HFFc6 (cell line): ENCODE data around the gene SEMA3A. TPM values are rescaled to one million over a fixed set of nuclear protein-coding genes. Genes with fewer than 3 reads are reported as not detected.
A peak's percentile ranks its signal among the peaks of the same experiment; 100 is the strongest.
"Not testable (repeated sequence)": the region's sequence is repeated elsewhere in the genome, so short reads cannot be mapped to it uniquely, and the experiment has no call there.

Experiments
- DNase-seq: peaks from one replicate; pipeline ENCODE4 v3.0.0-alpha.2; 2018
- H3K27ac Mint-ChIP-seq: 2 replicates; pipeline ENCODE4 v1.8.0; 2020; ENCODE audit warnings: mild to moderate bottlenecking, mixed read lengths
- H3K27me3 Mint-ChIP-seq: 2 replicates; pipeline ENCODE4 v1.8.0; 2021; ENCODE audit warnings: mild to moderate bottlenecking, moderate library complexity, mixed read lengths; ENCODE audit not compliant: insufficient read depth
- H3K36me3 Mint-ChIP-seq: 2 replicates; pipeline ENCODE4 v1.8.0; 2021; ENCODE audit warnings: low read depth, mixed read lengths
- H3K4me1 Mint-ChIP-seq: 2 replicates; pipeline ENCODE4 v1.8.0; 2020; ENCODE audit warnings: low read depth, mixed read lengths
- H3K4me3 Mint-ChIP-seq: 2 replicates; pipeline ENCODE4 v1.8.0; 2020; ENCODE audit warnings: mild to moderate bottlenecking, moderate library complexity, mixed read lengths
- H3K9me3 Mint-ChIP-seq: 2 replicates; pipeline ENCODE4 v1.8.0; 2020; ENCODE audit warnings: mild to moderate bottlenecking, mixed read lengths
- total RNA-seq, 6 experiments: library from RNA; stranded (reverse); fragmentation: NEBNext Ultra II Directional; extraction: Animal tissue kit (Norgen Biotek cat#: 25700); gene quantifications; 2 replicates in 1 of 6; 3 replicates in 5 of 6; pipeline ENCODE4 v1.2.3, GENCODE V29; 2021
- TF ChIP-seq, protein P1 (sequence below): fragments of 200-600 bp; sonication (generic); IDR thresholded peaks from 2 replicates; pipeline ENCODE4 v1.5.0; 2021; ENCODE audit warnings: antibody characterized with exemption, mild to moderate bottlenecking

SEMA3A gene
- total RNA-seq, 6 experiments from 2014 or later = 56.9 to 86.2 (median 74.4) TPM

DNA sequence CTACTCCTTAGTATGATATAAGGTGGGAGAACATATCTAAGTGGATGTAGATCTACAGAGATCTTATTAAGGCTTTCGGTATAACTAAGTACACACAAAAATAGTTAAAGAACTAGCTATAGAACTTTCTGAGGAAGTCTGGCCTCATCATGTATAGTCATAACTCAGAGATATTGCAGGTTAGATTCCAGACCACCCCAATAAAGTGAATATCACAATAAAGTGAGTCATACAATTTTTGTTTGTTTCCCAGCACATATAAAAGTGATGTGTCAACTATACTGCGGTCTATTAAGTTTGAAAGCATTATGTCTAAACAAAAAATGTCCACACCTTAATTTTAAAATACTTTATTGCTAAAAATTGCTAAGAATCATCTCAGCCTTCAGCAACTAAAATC is 24.7 kb upstream of the SEMA3A start:
- Mint-ChIP-seq H3K4me1 (peaks cover 35% of the 10 kb centered on the region), H3K36me3 (peaks cover 17% of the 10 kb centered on the region; the same call in 1 of the 2 replicates), H3K27me3 (no peaks in the 10 kb centered on the region), H3K9me3 (no peaks in the 10 kb centered on the region), H3K27ac (no peak overlapping the region), H3K4me3 (no peak overlapping the region)
- TF ChIP-seq, protein P1, sequence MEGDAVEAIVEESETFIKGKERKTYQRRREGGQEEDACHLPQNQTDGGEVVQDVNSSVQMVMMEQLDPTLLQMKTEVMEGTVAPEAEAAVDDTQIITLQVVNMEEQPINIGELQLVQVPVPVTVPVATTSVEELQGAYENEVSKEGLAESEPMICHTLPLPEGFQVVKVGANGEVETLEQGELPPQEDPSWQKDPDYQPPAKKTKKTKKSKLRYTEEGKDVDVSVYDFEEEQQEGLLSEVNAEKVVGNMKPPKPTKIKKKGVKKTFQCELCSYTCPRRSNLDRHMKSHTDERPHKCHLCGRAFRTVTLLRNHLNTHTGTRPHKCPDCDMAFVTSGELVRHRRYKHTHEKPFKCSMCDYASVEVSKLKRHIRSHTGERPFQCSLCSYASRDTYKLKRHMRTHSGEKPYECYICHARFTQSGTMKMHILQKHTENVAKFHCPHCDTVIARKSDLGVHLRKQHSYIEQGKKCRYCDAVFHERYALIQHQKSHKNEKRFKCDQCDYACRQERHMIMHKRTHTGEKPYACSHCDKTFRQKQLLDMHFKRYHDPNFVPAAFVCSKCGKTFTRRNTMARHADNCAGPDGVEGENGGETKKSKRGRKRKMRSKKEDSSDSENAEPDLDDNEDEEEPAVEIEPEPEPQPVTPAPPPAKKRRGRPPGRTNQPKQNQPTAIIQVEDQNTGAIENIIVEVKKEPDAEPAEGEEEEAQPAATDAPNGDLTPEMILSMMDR = no peak
- DNase-seq = no peak

DNA sequence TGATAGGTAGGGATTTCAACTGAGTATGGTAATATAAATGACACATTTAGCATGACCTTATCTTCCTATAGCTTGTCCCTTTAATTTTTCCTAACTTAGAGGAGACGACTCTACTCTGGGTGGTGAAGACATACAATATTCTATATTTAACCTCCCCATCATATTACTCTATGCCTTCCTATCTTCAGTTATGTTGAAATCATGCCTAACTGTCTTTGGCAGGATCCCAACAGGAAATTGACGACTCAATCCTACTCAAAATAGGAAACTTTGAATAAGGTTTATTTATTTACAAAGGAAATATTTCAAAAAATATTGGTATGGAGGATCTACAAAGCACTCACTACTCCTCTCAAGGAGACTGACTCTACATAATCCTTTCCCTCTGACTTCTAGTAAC is 24.1 kb upstream of the SEMA3A start:
- peak overlapping the region; percentile 17; the same call in 1 of the 2 replicates for H3K4me3 Mint-ChIP-seq
- H3K36me3 Mint-ChIP-seq = peaks cover 17% of the 10 kb centered on the region; the same call in 1 of the 2 replicates
- no peaks in the 10 kb centered on the region for H3K9me3 Mint-ChIP-seq
- DNase-seq = peak; percentile 41
- H3K27ac Mint-ChIP-seq = 0 out of 2 replicates have a peak overlapping the region, but pooled peaks have one; percentile 22
- H3K4me1 Mint-ChIP-seq = peaks cover 35% of the 10 kb centered on the region
- no peaks in the 10 kb centered on the region for H3K27me3 Mint-ChIP-seq
- TF ChIP-seq, protein P1 = no peak

DNA sequence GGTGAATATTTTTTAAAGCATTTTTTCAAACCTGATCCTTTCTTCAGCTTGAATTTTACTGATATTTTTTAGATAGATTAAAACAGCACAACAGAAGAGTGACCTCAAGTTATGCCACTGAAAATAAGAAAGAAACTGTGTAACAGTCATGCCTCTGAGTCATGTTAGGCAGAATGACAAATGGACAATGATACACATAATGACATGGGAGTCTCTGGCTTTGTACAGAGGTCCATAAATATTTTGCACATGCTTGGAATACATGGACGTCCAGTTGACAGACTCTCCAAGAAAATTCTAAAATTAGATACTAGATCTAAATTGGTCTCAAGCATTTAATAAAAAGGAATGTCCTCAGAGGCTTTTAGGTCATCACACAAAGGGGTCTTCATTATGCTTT is 21.9 kb upstream of the SEMA3A start:
- DNase-seq = peak; percentile 43
- H3K27me3 Mint-ChIP-seq = no peaks in the 10 kb centered on the region
- TF ChIP-seq, protein P1 = no peak

DNA sequence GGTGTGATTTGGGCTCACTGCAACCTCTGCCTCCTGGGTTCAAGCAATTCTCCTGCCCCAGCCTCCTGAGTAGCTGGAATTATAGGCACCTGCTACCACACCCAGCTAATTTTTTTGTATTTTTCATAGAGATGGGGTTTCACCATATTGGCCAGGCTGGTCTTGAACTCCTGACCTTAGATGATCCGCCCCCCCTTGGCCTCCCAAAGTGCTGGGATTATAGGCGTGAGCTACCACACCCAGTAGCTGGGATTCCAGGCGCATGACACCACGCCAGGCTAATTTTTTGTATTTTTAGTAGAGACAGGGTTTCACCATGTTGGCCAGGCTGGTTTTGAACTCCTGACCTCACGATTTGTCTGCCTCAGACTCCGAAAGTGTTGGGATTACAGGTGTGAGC is 20.2 kb upstream of the SEMA3A start:
- H3K9me3 Mint-ChIP-seq, H3K4me3 Mint-ChIP-seq, H3K27ac Mint-ChIP-seq, H3K36me3 Mint-ChIP-seq, H3K27me3 Mint-ChIP-seq, DNase-seq: not testable (repeated sequence)
- H3K4me1 Mint-ChIP-seq = peaks cover 36% of the 10 kb centered on the region

More for the DNA sequence above, 21.9 kb upstream of the SEMA3A start:
- H3K36me3 Mint-ChIP-seq = peaks cover 17% of the 10 kb centered on the region; the same call in 1 of the 2 replicates
- H3K9me3 Mint-ChIP-seq = no peaks in the 10 kb centered on the region
- no peak overlapping the region for H3K4me3 Mint-ChIP-seq
- H3K4me1 Mint-ChIP-seq = peaks cover 39% of the 10 kb centered on the region
- H3K27ac Mint-ChIP-seq = no peak overlapping the region

DNA sequence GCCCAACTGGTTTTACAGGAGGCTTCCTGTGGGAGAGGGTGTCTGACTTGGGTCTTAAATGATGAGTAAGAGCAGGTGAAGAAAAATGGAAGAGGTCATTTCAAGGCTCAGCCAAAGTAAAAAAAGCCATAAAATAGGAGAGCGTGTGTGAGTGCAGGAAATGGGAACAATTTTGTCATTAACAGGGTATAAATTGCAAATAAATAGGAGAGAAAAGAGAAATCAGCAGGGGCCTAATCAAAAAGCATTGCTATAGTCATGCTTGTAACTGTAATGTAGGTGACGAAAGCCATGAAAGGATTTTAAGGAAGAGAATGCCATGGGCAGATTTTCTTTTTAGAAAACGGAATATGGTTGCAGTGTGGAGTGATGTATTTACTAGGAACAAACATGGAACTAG is 15.7 kb upstream of the SEMA3A start:
- no peak for DNase-seq
- H3K27me3 Mint-ChIP-seq = no peaks in the 10 kb centered on the region
- TF ChIP-seq, protein P1 = no peak

DNA sequence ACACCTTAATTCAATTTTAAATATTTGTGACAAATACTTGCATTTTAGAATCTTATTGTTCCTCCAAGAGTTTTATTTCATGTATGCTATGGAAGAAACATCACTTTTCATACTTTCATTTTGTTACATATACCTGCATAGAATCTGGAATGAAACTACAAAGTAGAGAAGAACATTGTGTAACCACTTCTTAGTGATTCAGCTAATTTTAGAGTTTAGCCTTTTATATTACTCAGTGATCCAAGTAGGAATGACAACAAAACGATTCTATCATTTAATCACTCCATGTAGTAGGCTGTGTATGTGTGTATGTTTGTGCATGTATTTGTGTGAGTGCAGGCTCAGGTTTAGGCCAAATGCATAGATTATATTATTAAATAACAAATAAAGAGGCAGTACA is 14.4 kb upstream of the SEMA3A start:
- no peak for DNase-seq
- Mint-ChIP-seq H3K4me3 (no peak overlapping the region), H3K4me1 (peaks cover 17% of the 10 kb centered on the region), H3K27ac (no peak overlapping the region), H3K27me3 (no peaks in the 10 kb centered on the region), H3K36me3 (no peaks in the 10 kb centered on the region; the same call in 1 of the 2 replicates), H3K9me3 (no peaks in the 10 kb centered on the region)
- TF ChIP-seq, protein P1 = no peak

More for the DNA sequence above, 15.7 kb upstream of the SEMA3A start:
- H3K27ac Mint-ChIP-seq = no peak overlapping the region
- no peaks in the 10 kb centered on the region; the same call in 1 of the 2 replicates for H3K36me3 Mint-ChIP-seq
- H3K4me1 Mint-ChIP-seq = peaks cover 6% of the 10 kb centered on the region; the same call in 1 of the 2 replicates
- H3K9me3 Mint-ChIP-seq = no peaks in the 10 kb centered on the region
- H3K4me3 Mint-ChIP-seq = no peak overlapping the region
